HAP-1 (cell line): ENCODE results near the gene ENTPD8.
"Not testable (repeated sequence)": the region's sequence is repeated elsewhere in the genome, so short reads cannot be mapped to it uniquely, and the experiment has no call there.

ENCODE experiments used
- DNase-seq, 2 experiments: peaks; one replicate each; pipeline ENCODE4 v3.0.0-alpha.2; 2016 to 2020; ENCODE audit warnings: low spot score in 2 of 2
- H3K27me3 ChIP-seq: fragments of 250-450 bp; sonication (Bioruptor Pico); 2 replicates; pipeline ENCODE4 v1.5.1; 2020; ENCODE audit warnings: low read depth, mild to moderate bottlenecking, moderate library complexity
- H3K36me3 ChIP-seq: fragments of 250-450 bp; sonication (Bioruptor Pico); replicated peaks from 2 replicates; pipeline ENCODE4 v1.5.1; 2020; ENCODE audit warnings: mild to moderate bottlenecking
- H3K4me1 ChIP-seq: fragments of 250-450 bp; sonication (Bioruptor Pico); 2 replicates; pipeline ENCODE4 v1.5.1; 2020; ENCODE audit warnings: mild to moderate bottlenecking
- H3K4me3 ChIP-seq: fragments of 250-450 bp; sonication (Bioruptor Pico); 2 replicates; pipeline ENCODE4 v1.5.1; 2020; ENCODE audit warnings: mild to moderate bottlenecking, moderate library complexity
- H3K9me3 ChIP-seq: fragments of 250-450 bp; sonication (Bioruptor Pico); 2 replicates; pipeline ENCODE4 v1.5.1; 2020; ENCODE audit warnings: mild to moderate bottlenecking, moderate library complexity
- in situ Hi-C: fragments of 300-500 bp; cut with MboI; formaldehyde crosslinking; loops from 3 replicates; pipeline ENCODE4 v1.14.3; 2020; ENCODE audit warnings: low sequenced_read_pairs, inconsistent platforms, mixed read lengths

Gene ENTPD8

DNA sequence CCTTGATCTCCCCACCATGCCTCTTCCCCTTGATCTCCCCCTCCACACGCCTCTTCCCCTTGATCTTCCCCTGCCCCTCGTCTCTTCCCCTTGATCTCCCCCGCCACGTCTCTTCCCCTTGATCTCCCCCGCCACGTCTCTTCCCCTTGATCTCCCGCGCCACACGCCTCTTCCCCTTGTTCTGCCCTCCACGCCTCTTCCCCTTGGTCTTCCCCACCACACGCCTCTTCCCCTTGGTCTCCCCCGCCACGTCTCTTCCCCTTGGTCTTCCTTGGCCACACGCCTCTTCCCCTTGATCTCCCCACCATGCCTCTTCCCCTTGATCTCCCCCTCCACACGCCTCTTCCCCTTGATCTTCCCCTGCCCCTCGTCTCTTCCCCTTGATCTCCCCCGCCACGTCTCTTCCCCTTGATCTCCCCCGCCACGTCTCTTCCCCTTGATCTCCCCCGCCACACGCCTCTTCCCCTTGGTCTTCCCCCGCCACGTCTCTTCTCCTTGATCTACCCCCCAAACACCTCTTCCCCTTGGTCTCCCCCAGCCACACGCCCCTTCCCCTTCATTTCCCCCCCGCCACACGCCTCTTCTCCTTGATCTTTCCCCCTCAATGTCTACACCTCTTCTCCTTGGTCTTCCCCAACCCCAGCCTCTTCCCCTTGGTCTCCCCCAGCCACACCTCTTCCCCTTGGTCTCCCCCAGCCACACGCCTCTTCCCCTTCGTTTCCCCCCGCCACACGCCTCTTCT is 10.3 kb upstream of the ENTPD8 start:
- in situ Hi-C loops, H3K4me3 ChIP-seq, DNase-seq, H3K27me3 ChIP-seq, H3K9me3 ChIP-seq, H3K4me1 ChIP-seq: not testable (repeated sequence)
- H3K36me3 ChIP-seq = peaks cover 52% of the 10 kb centered on the region

DNA sequence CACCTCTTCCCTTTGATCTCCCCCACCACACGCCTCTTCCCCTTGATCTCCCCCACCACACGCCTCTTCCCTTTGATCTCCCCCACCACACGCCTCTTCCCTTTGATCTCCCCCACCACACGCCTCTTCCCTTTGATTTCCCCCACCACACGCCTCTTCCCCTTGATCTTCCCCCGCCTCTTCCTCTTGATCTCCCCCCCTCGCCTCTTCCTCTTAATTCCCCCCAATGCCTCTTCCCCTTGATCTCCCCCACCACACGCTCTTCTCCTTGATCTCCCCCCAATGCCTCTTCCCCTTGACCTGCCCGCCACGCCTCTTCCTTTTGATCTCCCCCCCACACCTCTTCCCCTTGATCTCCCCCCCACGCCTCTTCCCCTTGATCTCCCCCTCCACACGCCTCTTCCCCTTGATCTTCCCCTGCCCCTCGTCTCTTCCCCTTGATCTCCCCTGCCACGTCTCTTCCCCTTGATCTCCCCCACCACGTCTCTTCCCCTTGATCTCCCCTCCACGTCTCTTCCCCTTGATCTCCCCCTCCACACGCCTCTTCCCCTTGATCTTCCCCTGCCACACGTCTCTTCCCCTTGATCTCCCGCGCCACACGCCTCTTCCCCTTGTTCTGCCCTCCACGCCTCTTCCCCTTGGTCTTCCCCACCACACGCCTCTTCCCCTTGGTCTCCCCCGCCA is 9.5 kb upstream of the ENTPD8 start:
- H3K36me3 ChIP-seq = peaks cover 46% of the 10 kb centered on the region
- H3K27me3 ChIP-seq, H3K4me3 ChIP-seq, DNase-seq, H3K4me1 ChIP-seq, in situ Hi-C loops, H3K9me3 ChIP-seq: not testable (repeated sequence)

DNA sequence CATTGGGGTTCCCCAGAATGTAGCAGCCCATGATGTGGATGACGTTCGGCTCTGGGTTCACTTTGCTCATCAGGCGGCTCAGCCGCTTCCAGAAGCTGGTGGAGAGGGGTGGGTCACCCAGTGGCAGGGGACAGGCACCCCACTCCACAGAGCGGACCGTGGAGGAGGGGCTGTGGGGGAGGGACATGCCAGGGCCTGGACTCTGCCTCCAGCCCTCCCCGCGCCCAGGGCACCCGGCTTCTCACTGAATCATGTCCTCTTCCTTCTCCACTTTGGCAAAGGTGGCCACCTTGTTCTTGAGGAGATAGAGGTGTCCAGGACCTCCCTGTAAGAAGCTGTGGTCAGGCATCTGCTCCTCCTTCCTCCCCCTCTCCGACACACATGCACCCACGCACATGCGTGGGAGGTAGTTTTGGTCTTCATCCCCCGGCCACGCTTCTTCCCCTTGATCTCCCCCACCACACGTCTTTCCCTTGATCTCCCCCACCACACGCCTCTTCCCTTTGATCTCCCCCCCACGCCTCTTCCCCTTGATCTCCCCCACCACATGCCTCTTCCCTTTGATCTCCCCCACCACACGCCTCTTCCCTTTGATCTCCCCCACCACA is 8.9 kb upstream of the ENTPD8 start:
- H3K4me1 ChIP-seq = peaks cover 5% of the 10 kb centered on the region
- no peak overlapping the region for H3K4me3 ChIP-seq
- no peaks in the 10 kb centered on the region for H3K27me3 ChIP-seq
- no peaks in the 10 kb centered on the region for H3K9me3 ChIP-seq
- peaks cover 40% of the 10 kb centered on the region for H3K36me3 ChIP-seq
- in situ Hi-C loops = no loop called here
- no peak for DNase-seq

DNA sequence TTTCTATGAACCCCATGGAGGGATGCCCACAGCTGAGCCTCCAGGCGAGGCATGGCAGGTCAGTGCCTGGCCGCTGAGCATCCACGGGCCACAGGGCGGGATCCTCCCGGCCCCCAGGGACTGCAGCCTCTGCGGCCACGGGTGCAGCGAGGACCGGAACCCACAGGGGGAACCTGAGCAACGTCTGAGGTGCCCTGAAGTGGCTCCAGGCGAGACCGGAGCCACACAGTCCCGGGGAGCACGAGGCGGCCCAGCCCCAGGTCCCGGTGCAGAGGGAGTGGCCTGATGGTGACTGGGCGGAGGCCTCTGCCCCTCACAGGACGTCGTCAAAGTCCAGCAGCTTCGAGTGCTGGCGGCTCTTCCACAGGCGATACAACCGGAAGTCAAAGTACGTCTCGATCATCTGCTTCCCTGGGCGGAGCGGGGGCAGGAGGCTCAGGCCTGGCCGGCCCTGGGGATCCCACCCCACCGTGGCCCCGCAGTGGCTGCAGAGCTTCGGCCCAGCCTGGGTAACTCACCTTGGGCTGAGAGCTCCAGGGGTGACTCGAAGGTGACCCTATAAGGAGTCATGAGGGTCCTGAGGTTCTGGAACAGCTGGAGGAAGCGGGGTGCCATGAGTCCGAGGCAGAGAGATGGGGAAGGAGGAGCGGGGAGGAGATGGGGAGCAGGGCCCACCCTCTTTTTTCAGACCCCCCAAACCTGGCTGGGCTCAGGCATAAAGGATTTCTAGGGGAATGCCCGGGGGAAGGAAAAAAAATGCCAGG is 8.1 kb upstream of the ENTPD8 start:
- in situ Hi-C loops = no loop called here
- DNase-seq = no peak

DNA sequence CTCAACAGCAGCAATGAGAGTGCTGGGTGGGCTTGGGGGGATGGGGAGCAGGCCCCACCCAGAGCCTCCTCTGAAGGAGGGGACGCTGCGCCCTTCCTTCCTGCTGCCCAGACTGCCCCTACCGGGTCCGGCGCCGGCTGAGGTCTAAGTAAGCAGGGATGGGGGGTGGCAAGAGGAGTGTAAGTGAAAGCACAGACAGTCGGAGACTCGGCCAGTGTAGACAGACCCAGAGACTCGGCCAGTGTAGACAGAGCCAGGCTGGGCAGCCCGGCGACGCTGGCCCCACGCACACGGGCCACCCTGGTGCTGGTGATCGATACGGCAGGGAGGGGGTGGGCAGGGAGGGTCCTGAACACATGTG is 7.4 kb upstream of the ENTPD8 start:
- Histone ChIP-seq H3K9me3 (no peaks in the 10 kb centered on the region), H3K36me3 (peaks cover 30% of the 10 kb centered on the region), H3K4me1 (no peaks in the 10 kb centered on the region; the same call in 1 of the 2 replicates), H3K4me3 (no peak overlapping the region), H3K27me3 (no peaks in the 10 kb centered on the region)
- no peak for DNase-seq
- in situ Hi-C loops = no loop called here

More for the DNA sequence above, 8.1 kb upstream of the ENTPD8 start:
- peaks cover 2% of the 10 kb centered on the region for H3K4me1 ChIP-seq
- peaks cover 32% of the 10 kb centered on the region for H3K36me3 ChIP-seq
- no peak overlapping the region for H3K4me3 ChIP-seq
- H3K9me3 ChIP-seq = no peaks in the 10 kb centered on the region
- no peaks in the 10 kb centered on the region for H3K27me3 ChIP-seq

DNA sequence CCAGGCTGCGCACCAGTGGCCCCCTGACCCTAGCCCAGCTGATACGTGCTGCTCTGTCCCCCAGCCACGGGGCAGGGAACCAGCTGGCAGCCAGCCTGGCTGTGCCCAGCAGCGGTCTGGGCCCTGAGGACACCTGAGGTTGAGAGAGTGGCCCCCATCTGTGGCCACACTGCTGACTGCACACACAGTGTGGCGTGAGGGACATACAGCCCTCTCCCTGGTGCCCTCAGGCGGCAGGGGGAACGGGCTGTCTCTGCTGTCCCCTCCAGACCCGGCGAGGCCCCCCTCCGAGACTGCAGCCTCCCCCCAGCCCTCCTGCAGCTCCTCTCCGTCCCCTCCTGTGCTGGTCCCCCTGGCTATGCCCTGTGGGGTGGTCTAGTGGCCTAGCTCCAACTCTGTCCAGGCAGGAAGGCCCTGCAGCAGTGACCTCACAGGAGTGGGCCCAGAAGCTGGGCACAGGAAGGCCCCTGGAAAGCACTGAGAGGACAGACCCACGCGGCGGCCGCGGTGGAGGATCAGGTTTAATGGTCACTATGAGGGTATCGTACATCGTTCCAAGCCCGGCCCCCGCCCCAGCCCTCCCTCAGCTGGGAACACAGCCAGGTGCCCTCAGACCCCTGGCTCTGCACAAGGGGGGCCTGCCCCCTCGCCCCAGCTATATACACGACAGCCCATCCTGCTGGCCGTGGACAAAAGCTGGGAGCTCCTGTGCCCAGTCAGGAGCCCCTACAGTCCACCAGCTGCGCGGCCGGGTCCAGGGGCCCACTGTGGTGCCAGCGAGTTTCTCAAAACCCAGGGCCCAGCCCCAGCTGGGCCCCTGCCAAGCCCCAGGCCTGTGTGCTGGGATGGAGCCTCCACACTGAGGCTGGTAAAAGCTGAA is 6.8 kb upstream of the ENTPD8 start:
- H3K4me3 ChIP-seq = no peak overlapping the region
- in situ Hi-C loops = no loop called here
- no peaks in the 10 kb centered on the region for H3K9me3 ChIP-seq
- H3K36me3 ChIP-seq = peaks cover 24% of the 10 kb centered on the region
- H3K27me3 ChIP-seq = no peaks in the 10 kb centered on the region
- no peaks in the 10 kb centered on the region for H3K4me1 ChIP-seq
- no peak for DNase-seq

DNA sequence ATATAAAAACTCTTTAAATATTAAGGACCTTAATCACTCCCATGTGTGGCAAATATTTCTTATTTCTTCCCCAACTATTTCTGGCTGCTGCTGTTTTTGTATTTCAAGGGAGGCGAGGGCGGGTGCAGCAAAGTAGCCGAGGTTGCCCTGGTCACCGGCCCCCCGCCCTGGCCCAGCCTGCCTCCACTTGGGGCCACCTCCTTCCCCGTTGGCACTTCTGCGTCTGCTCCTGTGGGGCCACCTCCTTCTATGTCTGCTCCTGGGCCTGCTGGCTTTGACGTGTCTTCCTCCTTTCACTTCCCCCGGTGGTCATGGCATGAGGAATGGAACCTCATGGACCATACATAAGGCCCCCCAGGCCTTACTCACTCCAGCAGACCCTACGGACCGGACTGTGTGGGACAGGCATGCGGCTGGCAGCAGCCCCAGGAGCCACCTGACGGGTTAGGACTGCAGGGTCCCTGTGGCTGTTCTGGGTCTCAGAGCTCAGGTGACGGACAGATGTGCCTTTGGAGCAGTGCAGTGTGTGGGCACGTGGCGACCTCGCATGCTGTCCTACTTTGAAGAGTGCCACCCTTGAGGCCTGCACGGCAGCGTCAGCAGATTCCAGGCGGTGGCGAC is 5.8 kb upstream of the ENTPD8 start:
- no peak for DNase-seq
- Histone ChIP-seq H3K36me3 (peaks cover 17% of the 10 kb centered on the region), H3K27me3 (peaks cover 2% of the 10 kb centered on the region; the same call in 1 of the 2 replicates), H3K9me3 (no peaks in the 10 kb centered on the region), H3K4me3 (no peak overlapping the region), H3K4me1 (0 out of 2 replicates have a peak, but pooled peaks cover 3% of the 10 kb centered on the region)
- in situ Hi-C loops = no loop called here

DNA sequence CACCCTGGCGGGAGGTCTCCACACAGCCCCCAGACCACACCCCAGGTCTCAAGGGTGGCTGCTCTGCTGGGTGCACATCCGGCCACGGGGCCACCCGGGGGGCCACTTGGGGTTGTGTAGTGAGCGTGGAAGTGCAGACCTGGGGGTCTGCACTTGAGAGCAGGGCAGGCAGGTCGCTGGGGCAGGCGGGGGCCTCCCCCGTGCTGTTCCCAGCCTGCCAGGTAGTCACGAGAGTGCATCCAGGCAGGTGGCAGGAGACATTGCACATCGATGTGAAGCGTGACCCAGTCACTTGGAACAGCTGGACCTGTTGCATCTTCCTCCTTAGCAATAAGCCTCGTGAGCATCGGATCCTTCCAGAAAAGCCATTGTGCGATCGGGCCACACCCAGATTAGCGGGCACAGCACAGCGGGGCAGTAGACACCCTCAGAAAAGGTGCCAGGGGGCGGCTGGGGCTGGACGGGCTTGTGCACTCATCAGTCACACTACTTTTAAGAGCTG is 4.8 kb upstream of the ENTPD8 start:
- Histone ChIP-seq H3K9me3 (no peaks in the 10 kb centered on the region), H3K36me3 (peaks cover 17% of the 10 kb centered on the region), H3K4me3 (no peak overlapping the region), H3K4me1 (0 out of 2 replicates have a peak, but pooled peaks cover 3% of the 10 kb centered on the region), H3K27me3 (peaks cover 2% of the 10 kb centered on the region; the same call in 1 of the 2 replicates)
- in situ Hi-C loops = no loop called here
- DNase-seq = no peak

DNA sequence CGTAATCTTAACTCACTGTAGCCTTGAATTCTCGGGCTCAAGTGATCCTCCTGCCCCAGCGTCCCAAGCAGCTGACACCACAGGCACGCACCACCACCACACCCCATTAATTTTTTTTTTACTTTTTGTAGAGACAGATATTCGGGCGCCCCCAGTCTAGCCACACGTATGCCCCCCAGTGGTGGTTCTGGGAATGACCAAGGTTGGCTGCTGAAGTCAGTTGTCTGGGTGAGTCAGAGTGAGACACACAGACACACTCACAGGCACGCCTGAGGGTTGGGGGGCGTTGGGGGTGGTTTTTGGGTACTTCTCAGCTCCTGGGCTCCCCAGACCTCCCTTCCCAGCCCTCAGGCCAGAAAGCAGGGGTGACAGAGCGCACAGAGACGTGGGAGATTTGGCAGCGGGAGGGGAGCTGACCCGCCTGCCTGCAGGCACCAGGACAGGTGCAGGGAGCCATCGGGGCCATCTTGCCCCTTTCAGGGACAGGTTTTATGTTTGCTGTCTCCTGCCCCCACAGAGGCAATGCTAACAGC is 4.2 kb upstream of the ENTPD8 start:
- DNase-seq = peak; percentile 45 to 85
- H3K36me3 ChIP-seq = peaks cover 17% of the 10 kb centered on the region
- H3K4me1 ChIP-seq = 0 out of 2 replicates have a peak, but pooled peaks cover 3% of the 10 kb centered on the region
- in situ Hi-C loops = no loop called here
- H3K4me3 ChIP-seq = no peak overlapping the region
- peaks cover 2% of the 10 kb centered on the region; the same call in 1 of the 2 replicates for H3K27me3 ChIP-seq
- no peaks in the 10 kb centered on the region for H3K9me3 ChIP-seq

DNA sequence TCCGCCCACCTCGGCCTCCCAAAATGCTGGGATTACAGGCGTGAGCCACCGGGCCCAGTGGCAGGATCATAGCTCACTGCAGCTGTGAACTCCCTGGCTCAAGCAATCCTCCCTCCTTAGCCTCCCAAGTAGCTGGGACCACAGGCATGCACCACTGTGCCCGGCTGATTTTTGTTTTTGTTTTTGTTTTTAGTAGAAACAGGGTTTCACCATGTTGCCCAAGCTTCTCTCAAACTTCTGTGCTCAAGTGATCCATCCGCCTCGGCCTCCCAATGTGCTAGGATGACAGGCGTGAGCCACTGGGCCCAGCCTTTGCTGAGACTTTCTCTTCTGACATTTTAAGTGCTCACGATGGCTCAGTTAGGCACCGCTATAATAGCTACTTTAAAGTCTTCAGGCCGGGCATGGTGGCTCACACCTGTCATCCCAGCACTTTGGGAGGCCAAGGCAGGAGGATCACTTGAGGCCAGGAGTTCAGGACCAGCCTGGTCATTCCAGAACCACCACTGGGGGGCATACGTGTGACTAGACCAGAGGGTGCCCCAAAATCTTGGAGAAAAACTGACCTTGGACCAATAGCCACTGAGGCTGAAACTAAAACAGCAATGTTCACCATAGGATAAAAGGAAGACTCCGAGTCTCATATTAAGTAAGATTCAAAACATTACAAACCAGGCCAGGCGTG is 3.1 kb upstream of the ENTPD8 start:
- H3K4me3 ChIP-seq = no peak overlapping the region
- peaks cover 2% of the 10 kb centered on the region; the same call in 1 of the 2 replicates for H3K27me3 ChIP-seq
- DNase-seq = no peak
- in situ Hi-C loops = no loop called here
- H3K4me1 ChIP-seq = 0 out of 2 replicates have a peak, but pooled peaks cover 3% of the 10 kb centered on the region
- H3K36me3 ChIP-seq = peaks cover 8% of the 10 kb centered on the region
- no peaks in the 10 kb centered on the region for H3K9me3 ChIP-seq

DNA sequence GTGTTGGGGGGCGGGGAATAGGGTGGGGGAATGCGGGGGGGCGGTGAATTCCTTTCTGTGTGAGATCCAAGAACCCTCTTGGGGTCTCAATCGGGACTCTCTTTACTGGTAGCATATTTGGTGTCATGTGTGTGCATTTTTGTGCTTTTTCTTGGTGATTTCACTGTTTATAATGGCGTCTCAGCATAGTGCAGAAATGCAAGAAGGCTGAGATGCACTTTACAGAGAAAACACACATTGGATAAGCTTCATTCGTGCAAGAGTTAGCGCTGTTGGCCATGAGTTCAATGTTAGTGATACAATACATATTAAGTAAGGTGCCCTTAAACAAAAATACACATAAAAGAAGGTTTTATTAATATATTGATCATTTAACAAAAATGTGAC is 771 bp upstream of the ENTPD8 start:
- Histone ChIP-seq H3K9me3 (no peaks in the 10 kb centered on the region), H3K4me3 (no peak overlapping the region; the same call in 1 of the 2 replicates), H3K27me3 (peaks cover 2% of the 10 kb centered on the region; the same call in 1 of the 2 replicates), H3K4me1 (0 out of 2 replicates have a peak, but pooled peaks cover 3% of the 10 kb centered on the region), H3K36me3 (no peaks in the 10 kb centered on the region)
- in situ Hi-C loops = no loop called here
- no peak for DNase-seq
